ENCODE measurements around the gene C1S. TPM values are rescaled to one million over a fixed set of nuclear protein-coding genes. Genes with fewer than 3 reads are reported as not detected.
A peak's percentile ranks its signal among the peaks of the same experiment; 100 is the strongest.
"Not testable (repeated sequence)": the region's sequence is repeated elsewhere in the genome, so short reads cannot be mapped to it uniquely, and the experiment has no call there.

The C1S gene
- total RNA-seq = 100 to 1,000 TPM; 137 to 470 (median 255) TPM

- peak within 1 kb of the TSS; percentile 63 to 72 (median 67) for H3K27ac ChIP-seq
- 32 to 46% methylated on average over 10 of the region's 10 CpGs for WGBS, 2 donors
- no peaks in the 10 kb centered on the region for H3K9me3 ChIP-seq
- H3K4me3 ChIP-seq (replicated peaks in 1 of 3) = peak within 1 kb of the TSS in 1 of 3 donors; percentile 12
- DNase-seq = peak; percentile 52 to 61
- peak in 1 of 2 donors; percentile 35 for TF ChIP-seq POLR2A (IDR thresholded peaks at IDR 0.05)
- TF ChIP-seq, protein P1, sequence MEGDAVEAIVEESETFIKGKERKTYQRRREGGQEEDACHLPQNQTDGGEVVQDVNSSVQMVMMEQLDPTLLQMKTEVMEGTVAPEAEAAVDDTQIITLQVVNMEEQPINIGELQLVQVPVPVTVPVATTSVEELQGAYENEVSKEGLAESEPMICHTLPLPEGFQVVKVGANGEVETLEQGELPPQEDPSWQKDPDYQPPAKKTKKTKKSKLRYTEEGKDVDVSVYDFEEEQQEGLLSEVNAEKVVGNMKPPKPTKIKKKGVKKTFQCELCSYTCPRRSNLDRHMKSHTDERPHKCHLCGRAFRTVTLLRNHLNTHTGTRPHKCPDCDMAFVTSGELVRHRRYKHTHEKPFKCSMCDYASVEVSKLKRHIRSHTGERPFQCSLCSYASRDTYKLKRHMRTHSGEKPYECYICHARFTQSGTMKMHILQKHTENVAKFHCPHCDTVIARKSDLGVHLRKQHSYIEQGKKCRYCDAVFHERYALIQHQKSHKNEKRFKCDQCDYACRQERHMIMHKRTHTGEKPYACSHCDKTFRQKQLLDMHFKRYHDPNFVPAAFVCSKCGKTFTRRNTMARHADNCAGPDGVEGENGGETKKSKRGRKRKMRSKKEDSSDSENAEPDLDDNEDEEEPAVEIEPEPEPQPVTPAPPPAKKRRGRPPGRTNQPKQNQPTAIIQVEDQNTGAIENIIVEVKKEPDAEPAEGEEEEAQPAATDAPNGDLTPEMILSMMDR (IDR thresholded peaks at IDR 0.05) = peak in 5 of 6 experiments; percentile 46 to 92 (median 81)
- intact Hi-C loops (cut with DNase I) = loop anchor here (5.0 kb wide), 1 partner anchor 42 kb away; no protein-coding TSS in a partner anchor
- H3K27me3 ChIP-seq = no peaks in the 10 kb centered on the region
- peaks cover 0 to 15% of the 10 kb centered on the region in 2 donors for H3K4me1 ChIP-seq
- no peaks in the 10 kb centered on the region for H3K36me3 ChIP-seq
Measured at GRCh38 chr12:7060353-7060954, at the start of gene C1S. TSS of gene C1S (plus strand) at chr12:7060718. CDS start at chr12:7061913, 1,195 bp downstream.

GRCh38 chr12:7011398-7011797, 49.1 kb upstream of the C1S start:
- H3K4me3 ChIP-seq (replicated peaks in 1 of 3); H3K27me3 ChIP-seq; H3K36me3 ChIP-seq; H3K27ac ChIP-seq; DNase-seq; H3K9me3 ChIP-seq; intact Hi-C loops (cut with DNase I): not testable (repeated sequence)
- WGBS, 2 donors = 87 to 89% methylated on average over 4 of the region's 4 CpGs
- H3K4me1 ChIP-seq = peaks cover 6 to 12% of the 10 kb centered on the region in 2 donors

DNA sequence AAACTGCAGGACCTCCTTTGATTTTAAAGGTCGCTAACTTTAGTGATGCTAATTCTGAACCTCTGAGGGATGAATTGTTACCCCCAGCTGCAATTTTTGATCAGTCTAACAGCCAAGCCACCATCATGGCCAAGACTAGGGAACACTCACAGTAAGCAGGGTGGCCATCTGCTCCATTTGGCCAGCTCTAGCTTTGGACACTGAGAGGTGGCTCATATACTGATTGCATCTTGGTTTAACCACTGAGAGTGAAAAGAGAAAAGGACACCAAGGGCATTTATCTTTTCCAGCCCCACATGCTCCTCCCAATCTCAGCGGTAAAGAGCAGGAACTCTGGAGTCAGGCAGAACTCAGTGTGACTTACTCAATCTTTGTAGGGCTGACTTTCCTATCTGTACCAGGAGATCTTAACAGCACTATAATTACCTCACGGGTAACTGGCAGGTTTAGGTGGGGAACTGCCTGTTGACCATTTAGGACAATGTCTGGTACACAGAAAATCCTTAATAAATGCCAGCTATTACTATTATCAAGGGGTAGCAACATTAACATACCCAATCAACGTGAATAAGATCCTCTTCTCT, 48.4 kb upstream of the C1S start:
- intact Hi-C loops (cut with DNase I) = no loop called here
- H3K27ac ChIP-seq = no peak overlapping the region
- peaks cover 11 to 19% of the 10 kb centered on the region in 2 donors for H3K4me1 ChIP-seq
- no peaks in the 10 kb centered on the region for H3K27me3 ChIP-seq
- H3K36me3 ChIP-seq = no peaks in the 10 kb centered on the region
- WGBS, 2 donors = 86 to 95% methylated on average over 4 of the region's 4 CpGs
- no peak for TF ChIP-seq POLR2A (IDR thresholded peaks at IDR 0.05)
- TF ChIP-seq, protein P1 (IDR thresholded peaks at IDR 0.05) = no peak
- DNase-seq = no peak
- H3K4me3 ChIP-seq (replicated peaks in 1 of 3) = no peak overlapping the region
- no peaks in the 10 kb centered on the region for H3K9me3 ChIP-seq

DNA sequence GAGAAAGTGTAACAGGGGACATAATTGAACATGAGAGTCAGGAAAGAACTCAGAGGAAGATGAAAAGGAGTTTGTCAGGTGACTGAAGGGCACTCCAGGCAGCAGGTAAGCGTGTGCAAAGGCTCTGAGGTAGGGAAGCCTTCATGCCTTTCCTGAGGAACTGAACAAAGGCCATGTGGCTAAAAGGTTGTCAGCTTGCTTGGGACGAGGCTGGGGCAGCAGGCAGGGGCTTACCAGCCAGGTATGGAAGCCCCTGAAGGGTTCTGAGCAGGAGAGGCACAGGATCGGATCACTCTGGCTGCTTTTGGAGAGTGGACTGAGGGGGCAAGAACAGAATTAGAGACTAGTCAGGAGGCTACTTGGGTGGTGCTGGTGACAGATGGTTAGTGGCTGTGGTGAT, 47.4 kb upstream of the C1S start:
- Histone ChIP-seq H3K4me3 (replicated peaks in 1 of 3) (no peak overlapping the region), H3K27me3 (no peaks in the 10 kb centered on the region), H3K4me1 (peaks cover 16 to 23% of the 10 kb centered on the region in 2 donors), H3K27ac (no peak overlapping the region), H3K36me3 (no peaks in the 10 kb centered on the region), H3K9me3 (no peaks in the 10 kb centered on the region)
- DNase-seq = no peak
- intact Hi-C loops (cut with DNase I) = no loop called here
- TF ChIP-seq, protein P1 (IDR thresholded peaks at IDR 0.05) = no peak
- TF ChIP-seq POLR2A (IDR thresholded peaks at IDR 0.05) = no peak
- 94 to 96% methylated on average over 3 of the region's 3 CpGs for WGBS, 2 donors

DNA sequence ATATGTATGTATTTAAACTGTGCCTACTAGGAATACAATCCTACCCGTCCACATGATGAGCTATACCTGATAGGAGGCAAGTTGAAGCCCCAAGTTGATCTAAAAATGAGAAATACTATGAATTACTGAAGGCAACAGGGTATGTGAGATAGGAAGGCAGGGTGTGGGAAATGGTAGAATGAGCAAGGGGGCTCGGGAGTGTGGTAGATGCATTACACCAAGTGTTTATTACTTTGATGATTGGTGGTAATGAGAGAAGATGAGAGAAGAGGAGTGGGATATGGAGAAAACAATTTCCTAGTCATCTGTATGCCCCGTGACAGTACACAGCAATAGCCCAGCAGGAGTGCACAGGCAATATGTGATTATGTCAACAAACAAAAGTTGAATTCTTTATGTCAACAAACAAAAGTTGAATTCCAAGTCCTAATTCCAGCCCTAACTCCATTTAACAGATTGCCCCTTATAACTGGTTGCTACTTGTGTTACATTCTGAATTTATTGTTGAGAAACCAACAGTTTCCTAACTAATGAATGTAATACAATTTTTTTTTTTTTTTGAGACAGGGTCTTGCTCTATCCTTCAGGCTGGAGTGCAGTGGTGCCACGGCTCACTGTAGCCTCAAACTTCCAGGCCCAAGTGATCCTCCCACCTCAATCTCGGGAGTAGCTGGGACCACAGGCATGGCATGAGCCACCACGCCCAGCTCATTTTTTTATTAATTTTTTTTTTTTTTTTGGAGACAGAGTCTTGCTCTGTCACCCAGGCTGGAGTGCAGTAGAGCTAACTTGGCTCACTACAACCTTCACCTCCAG, 44.8 kb upstream of the C1S start:
- no peak overlapping the region for H3K27ac ChIP-seq
- DNase-seq = no peak
- intact Hi-C loops (cut with DNase I) = loop anchor here (5.0 kb wide), 1 partner anchor 53 kb away; no protein-coding TSS in a partner anchor
- 90 to 93% methylated on average over 6 of the region's 6 CpGs for WGBS, 2 donors
- H3K27me3 ChIP-seq = no peaks in the 10 kb centered on the region
- TF ChIP-seq, protein P1 (IDR thresholded peaks at IDR 0.05) = no peak
- TF ChIP-seq POLR2A (IDR thresholded peaks at IDR 0.05) = no peak
- peaks cover 16 to 29% of the 10 kb centered on the region in 2 donors for H3K4me1 ChIP-seq
- no peaks in the 10 kb centered on the region for H3K9me3 ChIP-seq
- H3K4me3 ChIP-seq (replicated peaks in 1 of 3) = no peak overlapping the region
- no peaks in the 10 kb centered on the region for H3K36me3 ChIP-seq
